SK-N-SH treated with all-trans-retinoic acid at 6 μM for 48 hours (cell line): Measurements from ENCODE around the gene RNF112.
"Not testable (repeated sequence)": the region's sequence is repeated elsewhere in the genome, so short reads cannot be mapped to it uniquely, and the experiment has no call there.

Source experiments
- ARNTL ChIP-seq: fragments of 450-650 bp; formaldehyde crosslinking; IDR thresholded peaks from 2 replicates; pipeline ENCODE4 v1.5.0; 2020; ENCODE audit warnings: low read depth, mild to moderate bottlenecking, moderate library complexity, borderline replicate concordance
- ESRRG ChIP-seq: fragments of 250-450 bp; sonication (Bioruptor Pico); IDR thresholded peaks from 2 replicates; pipeline ENCODE4 v1.6.1; 2021; ENCODE audit warnings: mild to moderate bottlenecking
- ISL1 ChIP-seq: fragments of 250-450 bp; sonication (Bioruptor Pico); IDR thresholded peaks from 2 replicates; pipeline ENCODE4 v2.1.2; 2022; ENCODE audit warnings: mild to moderate bottlenecking, moderate library complexity
- OSR1 ChIP-seq: fragments of 250-450 bp; sonication (Bioruptor Pico); IDR thresholded peaks from 2 replicates; pipeline ENCODE4 v1.8.0; 2022; ENCODE audit warnings: moderate library complexity, mild to moderate bottlenecking, inconsistent platforms
- PATZ1 ChIP-seq: fragments of 250-450 bp; sonication (Bioruptor Pico); IDR thresholded peaks from 2 replicates; pipeline ENCODE4 v1.8.0; 2020; ENCODE audit warnings: mild to moderate bottlenecking, moderate library complexity, borderline replicate concordance
- ZFP3 ChIP-seq: fragments of 250-450 bp; sonication (Bioruptor Pico); IDR thresholded peaks from 2 replicates; pipeline ENCODE4 v1.5.0; 2020; ENCODE audit warnings: mild to moderate bottlenecking, moderate library complexity

- TF ChIP-seq ZFP3, ESRRG, PATZ1, ARNTL, ISL1, OSR1 (CRISPR knock-in tag): not testable (repeated sequence)
These were observed 51.5 kb downstream of the RNF112 start for GRCh38 chr17:19462456-19463035.
